NAMALWA (cell line): Measurements from ENCODE around the gene MAP3K19.
"Not testable (repeated sequence)": the region's sequence is repeated elsewhere in the genome, so short reads cannot be mapped to it uniquely, and the experiment has no call there.

Experiments
- DNase-seq: peaks from one replicate; pipeline ENCODE4 v3.0.0-alpha.2; 2015; ENCODE audit warnings: low spot score

Gene MAP3K19

DNA sequence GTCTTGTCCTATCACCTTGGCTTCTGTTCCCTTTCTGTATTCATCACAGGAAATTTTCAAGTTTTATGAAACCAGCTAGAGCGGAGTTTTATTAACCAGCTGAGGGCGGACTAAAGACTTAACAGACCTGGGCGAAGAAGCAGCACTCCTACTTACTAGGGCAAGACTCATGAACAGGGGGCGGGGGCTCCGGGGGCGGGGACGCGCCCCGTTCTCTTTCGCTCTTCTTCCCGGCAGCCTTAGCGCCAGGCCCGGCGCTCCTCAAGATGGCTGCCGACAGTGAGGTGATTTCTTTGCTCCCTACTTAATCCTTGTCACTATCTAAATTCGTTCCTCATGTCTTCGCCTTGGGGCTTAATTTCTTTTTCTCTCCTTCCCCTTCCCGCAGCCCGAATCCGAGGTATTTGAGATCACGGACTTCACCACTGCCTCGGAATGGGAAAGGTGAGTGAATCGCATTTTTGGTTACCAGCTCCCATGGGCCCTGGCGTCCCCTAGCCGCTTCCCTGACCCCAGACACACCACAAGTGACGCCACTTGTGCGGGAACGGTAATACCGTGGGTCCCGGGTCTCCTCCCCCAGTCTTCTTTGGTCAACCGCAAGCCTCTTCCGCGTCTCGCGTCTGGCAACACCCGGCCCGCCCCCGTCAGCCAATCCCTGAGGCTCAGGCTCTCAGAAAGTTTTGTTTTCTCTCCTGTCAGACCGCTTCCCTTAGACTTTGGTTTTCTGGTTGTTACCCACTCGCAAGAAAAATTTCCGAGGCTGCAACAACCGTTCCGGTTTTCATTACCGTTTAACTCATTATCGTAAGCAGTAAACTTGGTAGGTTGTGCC lies 5.0 kb upstream of the MAP3K19 start, which contains the start of gene RAB3GAP1:
Gene RAB3GAP1, plus strand, starts transcription at position 251 of the 835 bp plus-strand sequence. Its CDS starts 16 bp downstream, at position 267.
- DNase-seq: peak; percentile 93

DNA sequence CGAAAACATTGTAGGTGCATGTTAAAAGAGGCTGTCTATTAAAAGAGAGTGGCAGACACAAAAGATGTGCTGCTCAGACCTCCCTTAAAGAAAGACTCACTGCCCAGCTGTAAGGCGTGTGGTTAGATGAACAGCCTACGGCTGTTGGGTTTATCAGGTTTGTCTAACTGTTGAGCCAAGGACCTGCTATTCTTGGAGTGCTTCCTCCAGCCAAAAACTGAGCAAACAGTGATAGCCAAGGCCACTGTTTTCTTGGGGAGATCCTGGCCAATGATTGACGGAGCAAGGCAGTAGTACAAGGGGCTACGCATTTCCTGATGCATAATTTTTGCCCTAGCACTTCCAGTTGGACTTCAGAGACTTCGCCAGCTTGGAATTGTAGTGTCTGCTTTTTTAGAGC lies 3.4 kb upstream of the MAP3K19 start:
- no peak for DNase-seq

GRCh38 chr2:135050132-135050531 lies 2.9 kb upstream of the MAP3K19 start:
- no peak for DNase-seq

DNA sequence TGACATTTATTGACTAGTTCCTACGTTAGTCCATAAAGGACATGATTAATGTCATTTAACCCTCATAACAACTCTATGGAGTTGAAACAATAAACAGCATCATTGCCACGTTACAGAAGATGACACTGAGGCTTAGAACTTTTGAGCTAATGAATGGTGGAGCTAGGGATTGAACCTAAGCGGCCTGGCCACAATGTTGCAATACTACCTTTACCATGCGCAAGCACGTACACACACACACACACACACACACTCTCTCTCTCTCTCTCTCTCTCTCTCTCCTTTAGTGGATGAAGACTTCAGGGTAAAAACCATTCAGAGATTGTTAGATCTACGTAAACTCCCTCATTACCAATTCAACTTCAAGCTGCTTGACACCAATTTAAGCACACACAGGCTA lies 875 bp upstream of the MAP3K19 start:
- no peak for DNase-seq

GRCh38 chr2:135043345-135043744 lies 3.9 kb downstream of the MAP3K19 start:
- peak; percentile 28 for DNase-seq

DNA sequence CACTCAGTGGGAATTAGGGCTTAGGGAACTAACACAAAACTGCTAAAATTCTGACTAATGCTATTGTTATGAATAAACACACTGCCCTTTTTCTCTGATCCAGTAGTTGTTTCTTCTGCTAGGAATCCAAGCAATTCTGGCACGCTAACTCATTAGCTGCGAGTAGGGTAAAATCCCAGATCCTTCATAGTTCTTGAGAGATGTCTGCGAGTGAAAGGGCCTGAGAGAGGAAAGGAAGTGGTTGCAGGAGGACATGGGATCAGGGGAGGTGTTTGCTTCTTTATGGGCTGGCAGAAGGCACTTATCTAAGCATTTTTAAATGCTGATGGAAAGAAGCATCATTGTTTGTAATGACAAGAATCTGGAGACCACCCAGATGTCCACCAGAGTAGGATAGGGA lies 9.4 kb downstream of the MAP3K19 start:
- DNase-seq: no peak

GRCh38 chr2:135033216-135033615 lies 14.0 kb downstream of the MAP3K19 start:
- not testable (repeated sequence) for DNase-seq

DNA sequence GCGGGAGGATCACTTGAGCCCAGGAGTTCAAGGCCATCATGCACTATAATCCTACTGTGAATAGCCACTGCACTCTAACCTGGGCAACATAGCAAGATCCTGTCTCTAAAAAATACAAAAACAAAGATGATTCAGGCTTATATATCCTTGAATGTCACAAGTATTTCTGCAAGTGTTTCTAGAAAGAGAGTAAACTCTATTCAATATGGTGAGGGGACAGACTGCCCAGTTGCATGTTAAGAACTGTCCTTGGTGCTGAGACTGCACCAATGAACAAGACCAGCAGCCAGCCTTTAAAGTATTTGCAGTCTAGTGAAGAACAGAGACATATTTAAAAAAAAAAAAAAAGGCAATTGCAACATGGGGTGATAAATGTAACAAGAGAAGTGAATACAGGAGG lies 16.4 kb downstream of the MAP3K19 start:
- DNase-seq: peak; percentile 29

DNA sequence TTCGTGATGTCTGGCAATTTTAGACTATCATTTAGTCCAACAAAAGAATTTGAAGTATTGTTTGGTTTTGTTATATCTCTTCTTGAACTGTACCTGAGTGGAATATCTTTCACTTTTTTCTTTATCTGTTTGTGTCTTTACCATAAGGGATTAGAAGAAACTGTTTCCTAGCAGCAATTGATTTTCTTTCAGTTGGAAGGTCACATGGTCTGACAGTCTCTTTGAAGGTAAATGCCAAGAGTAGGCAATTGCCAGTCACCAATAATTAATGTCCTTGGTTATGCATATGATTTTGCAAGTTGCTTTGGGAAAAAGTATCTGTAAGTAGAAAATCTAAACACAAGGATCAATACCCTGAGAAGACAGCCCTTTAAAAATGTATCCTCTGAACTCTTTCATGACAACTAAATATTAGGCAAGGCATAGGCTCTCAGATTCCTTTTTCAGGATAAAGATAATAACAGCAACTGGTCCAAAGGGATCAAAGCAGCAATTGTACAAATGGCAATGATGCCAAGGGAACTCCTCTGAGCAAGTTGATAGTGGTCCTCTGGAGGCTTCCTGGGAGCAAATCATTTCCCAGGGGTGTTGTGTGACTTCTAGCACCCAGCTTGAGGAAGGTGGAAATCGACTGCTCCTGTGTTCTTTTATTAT lies 17.6 kb downstream of the MAP3K19 start:
- no peak for DNase-seq

DNA sequence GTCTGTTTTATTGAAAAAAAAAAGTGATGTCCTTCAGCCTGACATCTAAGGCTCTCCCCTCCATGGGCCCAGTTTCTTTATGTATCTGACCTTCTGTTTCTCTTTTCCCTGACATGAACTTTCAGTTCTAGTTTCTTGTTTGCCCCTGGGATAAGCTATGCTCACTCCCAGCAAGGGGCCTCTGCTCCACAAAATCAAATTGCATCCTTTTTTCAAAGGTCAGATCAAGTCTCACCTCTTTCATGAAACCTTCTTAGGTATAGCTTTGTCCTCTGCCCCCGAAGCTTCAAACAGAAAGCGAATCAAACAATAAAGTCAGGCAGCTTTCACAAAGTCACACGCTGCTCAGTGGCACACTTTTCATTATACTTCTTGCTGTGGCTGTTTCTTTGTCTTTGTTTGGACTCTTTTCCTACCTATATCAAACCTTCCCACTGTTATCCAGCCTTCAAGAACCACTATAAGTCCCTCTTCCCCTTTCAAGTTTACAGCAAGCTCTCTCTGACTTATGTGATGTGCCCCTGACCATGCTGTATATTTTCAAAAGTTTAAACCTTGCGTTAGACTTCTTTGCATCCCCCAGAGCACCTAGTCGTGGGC lies 23.3 kb downstream of the MAP3K19 start:
- DNase-seq: no peak

- no peak for DNase-seq
These were observed 24.0 kb downstream of the MAP3K19 start for GRCh38 chr2:135022952-135023880.

GRCh38 chr2:135021618-135022017 lies 25.6 kb downstream of the MAP3K19 start:
- DNase-seq: no peak

- DNase-seq: no peak
These were observed 35.6 kb downstream of the MAP3K19 start for GRCh38 chr2:135011633-135012032.

GRCh38 chr2:135010200-135010942 lies 36.9 kb downstream of the MAP3K19 start:
- no peak for DNase-seq

GRCh38 chr2:135009339-135009738 lies 37.9 kb downstream of the MAP3K19 start:
- no peak for DNase-seq

DNA sequence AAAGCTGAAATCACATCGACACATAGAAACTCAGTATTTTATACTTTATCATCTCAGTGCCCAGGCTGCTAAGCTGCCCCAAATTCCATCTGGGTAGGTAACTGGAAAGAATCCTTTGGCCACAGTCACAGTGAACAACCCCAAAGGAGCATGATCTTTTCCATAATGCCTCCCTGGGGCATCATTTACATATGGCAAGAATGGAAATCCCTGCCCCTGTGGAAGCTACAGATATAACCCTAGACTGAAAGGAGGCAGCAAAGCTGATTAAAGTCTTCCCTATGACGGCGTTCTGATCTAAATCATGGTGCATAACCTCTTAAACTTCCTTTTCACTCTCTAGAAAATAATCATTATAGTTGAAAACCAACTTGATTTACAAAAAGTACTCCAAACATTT lies 41.5 kb downstream of the MAP3K19 start:
- DNase-seq: no peak

DNA sequence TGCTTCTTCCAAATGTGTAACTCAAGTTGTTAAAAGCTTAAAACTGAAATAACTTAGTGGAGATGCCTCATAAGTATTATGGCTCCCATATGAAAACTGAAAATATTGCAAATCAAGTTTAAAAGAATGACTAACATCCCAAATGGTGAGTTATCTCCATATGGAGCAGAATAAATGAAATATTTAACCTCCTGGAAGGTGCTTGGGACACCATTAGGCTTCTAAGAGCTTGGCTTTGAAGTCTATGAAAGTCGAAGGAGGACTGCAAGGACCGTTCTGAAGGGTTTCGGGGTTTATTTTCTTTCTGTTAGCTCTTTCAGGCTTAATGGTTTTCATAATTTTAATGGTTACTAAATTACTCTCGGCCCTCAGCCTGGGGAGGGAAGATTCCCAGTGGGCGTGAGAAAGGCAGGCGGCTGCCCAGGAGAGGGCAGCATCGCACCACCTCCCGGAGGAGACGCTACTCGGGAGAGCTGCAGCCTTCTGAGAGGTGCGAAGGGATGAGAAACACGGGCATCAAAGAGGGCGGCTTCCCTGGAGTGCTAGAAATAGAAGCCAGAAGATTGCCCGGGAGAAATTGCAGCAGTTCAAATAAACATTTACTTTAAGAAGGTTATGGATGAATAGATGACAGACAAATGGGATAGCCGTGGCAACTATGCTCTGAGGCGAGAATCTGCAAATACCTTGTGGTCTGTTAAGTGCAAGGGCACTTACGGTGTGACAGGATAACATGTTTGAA lies 43.1 kb downstream of the MAP3K19 start:
- DNase-seq: peak; percentile 78

DNA sequence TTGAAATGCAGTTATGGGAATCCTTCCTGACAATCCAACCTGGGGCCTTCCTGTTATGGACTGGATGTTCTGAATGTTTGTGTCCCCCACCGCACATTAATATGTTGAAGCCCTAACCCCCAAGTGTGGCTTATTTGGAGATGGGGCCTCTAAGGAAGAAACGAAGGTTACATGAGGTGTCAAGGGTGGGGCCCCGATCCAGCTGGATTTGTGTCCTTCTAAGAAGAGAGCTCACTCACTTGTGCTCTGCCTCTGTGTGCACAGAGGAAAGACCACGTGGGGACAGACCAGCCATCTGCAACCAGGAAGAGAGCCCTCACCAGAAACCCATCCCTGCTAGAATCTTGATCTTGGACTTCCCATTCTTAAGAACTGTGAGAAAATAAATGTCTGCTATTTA lies 44.4 kb downstream of the MAP3K19 start:
- no peak for DNase-seq

DNA sequence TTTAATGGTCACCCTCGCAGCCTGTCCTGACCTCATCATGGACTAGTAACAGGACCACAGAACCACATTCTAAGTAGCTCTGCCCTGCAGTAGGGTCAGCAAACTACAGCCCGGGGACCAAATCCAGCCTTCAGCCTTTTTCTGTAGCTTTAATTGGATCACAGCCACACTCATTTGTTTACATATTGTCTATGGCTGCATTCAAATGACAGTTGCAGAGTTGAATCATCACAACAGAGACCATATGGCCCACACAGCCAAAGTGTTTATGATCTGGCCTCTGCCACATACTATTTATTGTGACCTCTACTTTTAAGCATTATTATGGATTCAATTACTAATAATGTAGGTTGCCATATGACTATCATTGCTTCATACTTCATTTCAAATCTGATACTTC lies 47.7 kb downstream of the MAP3K19 start:
- DNase-seq: no peak

- DNase-seq: peak; percentile 67
These were observed 58.1 kb downstream of the MAP3K19 start for GRCh38 chr2:134988994-134989605.
